ENCODE data around the gene PTPRH.
"Not testable (repeated sequence)": the region's sequence is repeated elsewhere in the genome, so short reads cannot be mapped to it uniquely, and the experiment has no call there.

The PTPRH gene

DNA sequence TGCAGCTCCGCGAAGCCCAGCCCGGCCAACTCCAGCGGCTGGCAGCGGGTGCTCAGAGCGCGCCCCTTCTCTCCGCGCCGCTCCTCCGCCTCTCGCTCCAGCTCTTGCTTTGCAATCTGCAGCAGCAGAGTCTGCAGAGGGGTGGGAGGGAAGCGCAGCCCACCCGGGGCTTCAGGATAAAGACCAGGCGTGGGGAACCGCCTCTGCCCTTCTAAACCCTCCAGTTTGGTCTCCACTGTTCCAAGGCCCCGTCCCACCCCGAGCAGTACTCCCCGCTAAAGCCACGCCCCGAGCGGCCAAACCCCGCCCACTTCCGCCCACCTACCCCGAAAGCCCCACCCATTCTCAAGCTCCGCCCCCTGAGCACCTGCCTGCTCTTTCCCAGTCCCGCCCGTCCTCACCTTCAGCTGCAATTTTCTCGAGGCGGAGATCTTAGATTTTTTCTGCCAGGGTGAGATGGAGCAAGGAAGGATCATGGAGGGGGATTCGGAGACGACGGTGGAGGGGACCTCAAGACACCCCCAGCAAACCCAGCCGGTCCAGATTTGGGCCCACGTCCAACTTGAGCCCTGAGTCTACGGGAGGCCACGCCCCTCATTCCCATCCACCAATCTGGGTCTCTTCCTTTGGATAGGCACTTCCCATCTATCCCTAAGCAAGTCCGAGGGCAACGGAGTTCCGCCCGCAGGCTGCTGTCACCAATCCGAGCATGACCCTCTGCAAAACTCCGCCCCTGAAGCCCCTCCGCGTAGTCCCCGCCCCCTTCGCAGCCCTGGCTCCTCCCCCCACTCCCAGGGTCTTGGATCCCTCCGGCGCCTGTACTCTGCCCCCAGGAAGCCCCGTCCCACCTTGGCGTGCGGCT is 52.9 kb downstream of the PTPRH start:
- DNase-seq = peak; percentile 49

DNA sequence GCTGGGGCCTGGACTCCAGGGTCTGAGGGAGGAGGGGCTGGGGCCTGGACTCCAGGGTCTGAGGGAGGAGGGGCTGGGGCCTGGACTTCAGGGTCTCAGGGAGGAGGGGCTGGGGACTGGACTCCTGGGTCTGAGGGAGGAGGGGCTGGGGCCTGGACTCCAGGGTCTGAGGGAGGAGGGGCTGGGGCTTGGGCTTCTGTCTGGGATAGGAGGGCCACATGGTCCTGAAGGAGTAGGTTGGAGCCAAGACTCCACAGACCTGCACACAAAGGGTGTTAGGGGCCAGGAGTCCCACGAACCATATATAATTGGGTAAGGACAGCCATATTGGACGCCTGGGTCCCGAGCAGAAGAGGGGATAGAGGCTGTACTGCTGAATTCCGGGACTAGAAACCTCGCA is 53.5 kb downstream of the PTPRH start:
- DNase-seq = not testable (repeated sequence)

DNA sequence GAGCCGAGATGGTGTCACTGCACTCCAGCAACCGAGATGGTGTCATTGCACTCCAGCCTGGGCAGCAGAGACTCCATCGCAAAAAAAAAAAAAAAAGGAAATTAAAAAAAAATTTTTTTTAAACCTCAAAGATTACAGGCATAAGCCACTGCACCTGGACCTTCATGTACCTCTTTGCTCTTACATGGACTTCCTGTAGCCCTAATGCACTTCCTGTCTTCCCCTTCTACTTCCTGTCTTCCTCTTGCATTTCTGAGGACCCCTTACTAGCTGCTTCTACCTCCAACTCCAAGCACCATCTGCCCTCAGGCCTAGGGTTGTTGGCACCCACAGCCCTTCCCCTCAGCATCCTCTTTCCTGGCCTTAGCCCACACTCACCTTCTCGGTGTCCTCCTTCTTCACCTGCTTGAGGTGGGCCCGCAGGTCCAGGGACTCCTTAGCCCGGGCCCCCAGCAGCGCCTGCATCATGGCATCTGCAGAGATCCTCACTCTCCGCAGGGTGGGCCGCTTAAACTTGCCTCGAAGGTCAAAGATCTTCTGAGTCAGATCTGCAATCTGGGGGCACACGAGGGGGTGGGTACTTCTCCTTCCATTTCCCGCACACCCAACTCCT is 55.5 kb downstream of the PTPRH start:
- no peak for DNase-seq

DNA sequence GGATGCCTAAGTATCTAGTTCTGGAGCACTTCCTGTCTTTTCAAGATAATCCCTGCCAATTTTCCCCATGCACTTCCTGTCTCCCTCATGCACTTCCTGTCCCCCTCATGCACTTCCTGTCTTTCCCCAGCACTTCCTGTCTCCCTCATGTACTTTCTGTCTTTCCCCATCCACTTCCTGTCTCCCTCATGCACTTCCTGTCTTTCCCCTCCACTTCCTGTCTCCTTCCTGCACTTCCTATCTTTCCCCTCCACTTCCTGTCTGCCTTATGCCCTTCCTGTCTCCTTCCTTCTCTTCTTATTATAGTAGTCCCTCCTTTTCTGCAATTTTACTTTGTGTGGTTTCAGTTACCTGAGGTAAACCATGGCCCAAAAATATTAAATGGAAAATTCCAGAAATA is 57.3 kb downstream of the PTPRH start:
- no peak for DNase-seq

DNA sequence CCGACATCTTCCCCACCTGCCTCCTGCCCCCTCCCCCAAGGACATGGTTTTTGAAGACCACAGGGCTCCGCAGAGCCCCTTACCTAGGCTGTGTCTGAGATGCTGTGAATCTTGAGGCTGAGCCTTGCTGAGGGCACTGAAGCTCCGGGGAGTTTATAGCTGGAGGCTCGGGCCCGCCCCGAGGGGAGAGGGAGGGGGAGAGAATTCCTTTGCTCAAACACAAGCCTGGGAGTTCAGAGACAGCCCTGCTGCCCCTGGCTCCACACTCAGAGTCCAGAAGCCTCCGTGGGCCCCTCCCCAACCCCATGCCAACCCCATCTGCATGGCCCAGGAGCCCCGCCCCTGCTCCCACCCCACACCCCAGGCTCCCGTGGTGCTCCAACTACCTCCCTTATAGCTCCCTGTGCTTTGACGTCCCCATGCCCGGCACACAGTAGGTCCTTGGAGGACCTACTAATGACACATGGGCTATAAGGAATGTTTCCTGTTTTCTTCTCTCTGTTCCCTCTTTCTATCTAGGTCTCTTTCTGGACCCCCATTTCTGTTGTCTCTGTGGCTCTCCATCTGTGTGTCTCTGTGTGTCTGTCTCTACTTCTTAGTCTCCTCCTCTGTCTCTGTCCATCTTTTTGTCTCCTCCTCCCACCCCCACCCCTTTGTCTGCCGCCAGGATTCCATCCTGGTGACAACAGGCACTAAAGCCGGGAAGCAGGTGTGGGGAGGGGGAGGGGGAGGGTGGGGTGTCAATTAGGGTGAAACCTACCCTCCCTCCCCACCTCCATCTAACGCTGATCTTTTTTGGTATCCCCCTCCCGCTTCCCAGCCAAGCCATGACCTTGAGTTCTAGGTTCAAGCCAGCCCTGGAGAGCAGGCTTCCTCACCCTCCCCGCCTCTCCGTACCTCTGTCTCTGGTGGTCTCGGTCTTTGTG is 60.0 kb downstream of the PTPRH start, which contains the start of gene TNNT1:
Gene TNNT1, minus strand, starts transcription at position 129 of the 926 bp plus-strand sequence. CDS start 2,049 bp downstream, outside the sequence.
- no peak for DNase-seq

DNA sequence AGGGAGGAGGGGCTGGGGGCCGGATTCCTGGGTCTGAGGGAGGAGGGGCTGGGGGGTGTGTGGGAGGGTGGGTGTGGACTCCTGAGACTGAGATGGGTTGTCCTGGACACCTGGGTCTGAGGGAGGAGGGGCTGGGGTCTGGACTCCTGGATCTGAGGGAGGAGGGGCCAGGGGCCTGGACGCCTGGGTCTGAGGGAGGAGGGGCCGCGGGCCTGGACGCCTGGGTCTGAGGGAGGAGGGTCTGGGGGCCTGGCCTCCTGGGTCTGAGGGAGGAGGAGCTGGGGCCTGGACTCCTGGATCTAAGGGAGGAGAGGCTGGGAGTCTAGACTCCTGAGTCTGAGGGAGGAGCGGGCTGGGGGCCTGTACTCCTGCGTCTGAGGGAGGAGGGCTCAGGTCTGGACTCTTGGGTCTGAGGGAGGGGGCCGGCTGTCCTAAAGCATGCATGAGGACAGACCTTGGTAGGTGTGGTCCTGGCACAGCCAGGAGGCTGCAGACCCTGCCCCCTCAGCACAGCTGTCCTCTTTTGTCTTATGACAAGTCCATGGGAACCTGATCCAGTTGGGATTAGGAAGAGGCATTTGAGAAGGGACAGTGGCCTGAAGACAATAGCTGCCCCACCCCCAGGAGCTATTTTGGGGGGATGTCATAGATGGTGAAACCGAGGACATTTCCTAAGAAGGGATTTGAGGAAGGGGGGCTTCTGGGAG is 61.6 kb downstream of the PTPRH start:
- no peak for DNase-seq

DNA sequence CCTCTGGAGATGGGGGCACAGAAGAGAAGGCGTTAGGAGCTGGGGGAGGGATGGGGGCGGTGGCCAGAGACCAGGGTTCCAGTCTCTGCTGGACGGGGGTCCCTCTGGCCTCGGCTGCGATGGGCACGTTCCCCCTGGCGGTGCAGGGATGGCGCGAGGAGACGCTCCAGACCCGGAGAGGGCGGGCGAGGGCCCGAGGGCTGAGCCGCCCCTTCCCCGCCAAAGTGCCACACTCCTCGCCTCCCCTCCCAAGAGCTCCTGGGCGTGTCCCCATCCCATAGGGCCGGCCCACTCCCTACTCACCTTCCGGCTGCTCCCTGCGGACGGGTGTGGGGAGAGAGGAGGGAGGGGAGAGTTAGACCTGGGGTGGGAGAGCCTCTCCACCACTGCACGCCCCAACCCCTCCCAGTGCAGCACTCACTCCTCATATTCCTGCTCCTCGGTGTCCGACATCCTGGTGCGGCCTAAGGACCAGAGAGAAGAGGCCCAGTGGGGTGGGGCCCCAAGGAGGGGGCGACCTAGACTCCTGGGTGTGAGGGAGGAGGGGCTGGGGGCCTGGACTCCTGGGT is 62.5 kb downstream of the PTPRH start:
- no peak for DNase-seq

DNA sequence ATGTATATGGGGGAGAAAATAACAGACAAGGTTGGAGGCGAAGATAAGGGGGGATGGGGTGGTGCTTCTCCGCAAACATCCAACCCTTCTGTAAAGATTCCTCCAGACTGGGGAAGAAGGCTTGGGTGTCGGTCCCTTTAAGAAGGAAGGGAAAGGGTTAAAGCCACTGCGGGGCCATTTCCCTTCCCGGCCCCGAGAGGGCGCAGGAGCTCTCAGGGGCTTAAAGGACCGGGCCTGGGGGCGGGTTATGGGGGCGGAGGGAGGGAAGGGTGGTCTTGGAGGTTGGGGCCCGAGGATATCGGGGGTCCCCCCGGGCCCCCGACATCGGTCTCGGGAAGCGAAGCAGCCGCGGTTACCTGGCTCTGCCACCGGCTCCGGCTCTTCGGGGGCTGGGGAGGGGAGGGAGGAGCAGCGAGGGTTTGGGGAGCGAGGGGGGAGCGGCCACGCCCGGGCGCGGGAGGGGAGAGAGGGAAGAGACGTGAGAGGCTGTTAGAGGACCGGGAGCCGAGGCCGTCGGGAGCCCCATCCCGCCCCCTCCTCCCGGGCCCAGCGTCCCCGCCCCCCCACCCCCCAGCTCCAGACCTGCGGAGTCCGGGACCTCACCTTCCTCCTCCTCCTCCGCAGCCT is 63.1 kb downstream of the PTPRH start:
- peak; percentile 37 for DNase-seq

DNA sequence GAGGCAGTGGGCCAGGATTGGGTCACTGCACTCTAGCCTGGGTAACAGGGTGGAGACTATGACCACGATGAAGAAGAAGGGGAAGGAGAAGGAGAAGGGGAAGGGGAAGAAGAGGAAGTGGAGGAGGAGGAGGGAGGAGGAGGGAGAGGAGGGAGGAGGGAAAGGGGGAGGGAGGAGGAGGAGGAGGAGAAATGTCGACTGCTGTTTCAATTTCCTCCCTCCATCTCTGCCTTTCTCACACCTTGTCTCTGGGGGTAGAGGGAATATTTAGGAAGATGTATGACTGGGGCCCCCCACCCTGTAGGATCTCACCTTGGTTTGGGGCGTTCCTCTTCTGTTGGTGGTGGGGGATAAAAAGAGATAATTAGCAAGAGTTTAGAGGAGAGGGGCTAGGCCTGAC is 64.1 kb downstream of the PTPRH start:
- DNase-seq = no peak

DNA sequence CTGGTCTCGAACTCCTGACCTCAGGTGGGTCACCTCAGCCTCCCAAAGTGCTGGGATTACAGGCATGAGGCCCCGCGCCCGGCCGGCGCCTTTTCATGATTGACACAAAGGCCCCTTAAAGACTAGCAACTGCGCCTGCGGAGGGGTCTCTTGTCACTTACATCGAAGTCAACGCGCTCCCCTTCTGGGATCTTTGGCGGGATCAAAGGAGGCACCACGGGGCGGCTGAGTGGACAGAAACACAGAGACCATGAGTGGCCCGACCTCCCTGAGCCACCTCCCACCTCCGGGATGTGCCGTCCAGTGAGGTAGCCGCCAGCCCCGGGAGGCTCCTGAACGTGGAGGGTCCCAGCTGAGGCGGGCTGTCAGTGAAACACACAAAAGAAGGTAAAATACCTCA is 67.6 kb downstream of the PTPRH start:
- DNase-seq = no peak

DNA sequence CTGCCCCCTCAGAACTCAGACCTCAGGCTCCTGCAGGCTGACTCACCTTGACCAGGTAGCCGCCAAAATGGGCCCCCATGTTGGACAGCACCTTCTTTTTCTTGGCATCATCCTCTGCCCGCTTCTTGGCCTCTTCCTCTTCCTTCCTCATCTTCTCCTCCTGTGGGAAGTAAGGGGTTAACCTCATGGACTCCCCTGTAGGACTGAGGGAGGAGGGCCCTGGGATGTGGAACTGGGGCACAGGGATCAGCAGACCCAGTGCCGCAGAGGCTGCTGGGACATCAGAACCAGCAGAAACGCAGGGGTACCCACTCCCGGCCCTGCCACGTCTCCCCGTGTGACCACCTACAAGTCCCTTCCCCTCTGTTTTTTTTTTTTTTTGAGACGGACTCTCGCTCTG is 71.4 kb downstream of the PTPRH start:
- no peak for DNase-seq

DNA sequence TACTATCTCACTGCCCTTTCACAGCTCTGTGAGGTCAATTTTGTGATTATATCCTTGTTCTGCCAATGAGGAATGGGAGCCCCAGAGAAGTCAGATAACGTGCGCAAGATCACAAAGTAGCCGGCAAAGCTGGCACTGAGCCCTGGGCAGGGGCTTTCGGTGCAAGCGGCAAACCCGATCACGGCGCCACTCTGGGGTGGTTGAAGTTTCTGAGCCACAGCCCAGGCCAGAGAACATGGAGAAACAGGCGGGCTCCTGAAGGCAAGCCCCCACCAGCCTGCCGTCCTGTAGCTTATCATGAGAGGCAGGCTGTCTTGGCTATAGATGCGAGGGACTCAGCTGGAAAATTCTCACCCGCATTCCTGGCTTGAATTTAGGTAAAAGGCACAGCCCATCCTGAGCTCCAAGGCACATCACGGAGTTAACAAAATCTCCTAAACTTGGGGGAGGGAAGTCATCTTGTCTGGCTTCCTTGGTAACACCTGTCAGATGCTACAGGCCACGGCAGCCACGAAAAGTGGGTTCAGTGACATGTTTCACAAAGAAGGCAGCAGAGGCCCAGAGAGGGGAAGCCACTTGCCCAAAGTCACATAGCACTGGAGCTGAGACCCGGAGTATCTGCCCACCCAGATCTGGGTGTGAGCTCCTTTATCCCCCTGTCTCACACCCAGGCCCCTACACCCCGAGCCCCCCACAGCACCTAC is 72.8 kb downstream of the PTPRH start:
- DNase-seq = no peak

DNA sequence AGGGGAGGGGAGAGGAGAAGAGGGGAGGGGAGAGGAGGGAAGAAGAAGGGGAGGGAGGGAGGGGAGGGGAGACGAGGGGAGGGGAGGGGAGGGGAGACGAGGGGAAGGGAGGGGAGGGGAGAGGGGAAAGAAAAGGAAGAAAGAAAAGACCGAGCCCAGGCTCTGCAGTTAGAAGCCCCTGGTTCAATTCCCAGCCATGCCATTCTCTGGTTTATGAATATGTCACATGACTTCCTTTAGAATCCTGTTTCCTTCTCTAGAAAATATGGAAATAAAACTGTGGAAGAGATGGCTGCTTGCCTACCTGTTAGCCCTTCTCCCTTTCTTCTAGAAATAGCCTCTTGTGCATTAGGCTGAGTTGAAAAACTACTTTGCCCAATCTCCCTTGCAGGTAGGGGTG is 74.6 kb downstream of the PTPRH start:
- no peak for DNase-seq

DNA sequence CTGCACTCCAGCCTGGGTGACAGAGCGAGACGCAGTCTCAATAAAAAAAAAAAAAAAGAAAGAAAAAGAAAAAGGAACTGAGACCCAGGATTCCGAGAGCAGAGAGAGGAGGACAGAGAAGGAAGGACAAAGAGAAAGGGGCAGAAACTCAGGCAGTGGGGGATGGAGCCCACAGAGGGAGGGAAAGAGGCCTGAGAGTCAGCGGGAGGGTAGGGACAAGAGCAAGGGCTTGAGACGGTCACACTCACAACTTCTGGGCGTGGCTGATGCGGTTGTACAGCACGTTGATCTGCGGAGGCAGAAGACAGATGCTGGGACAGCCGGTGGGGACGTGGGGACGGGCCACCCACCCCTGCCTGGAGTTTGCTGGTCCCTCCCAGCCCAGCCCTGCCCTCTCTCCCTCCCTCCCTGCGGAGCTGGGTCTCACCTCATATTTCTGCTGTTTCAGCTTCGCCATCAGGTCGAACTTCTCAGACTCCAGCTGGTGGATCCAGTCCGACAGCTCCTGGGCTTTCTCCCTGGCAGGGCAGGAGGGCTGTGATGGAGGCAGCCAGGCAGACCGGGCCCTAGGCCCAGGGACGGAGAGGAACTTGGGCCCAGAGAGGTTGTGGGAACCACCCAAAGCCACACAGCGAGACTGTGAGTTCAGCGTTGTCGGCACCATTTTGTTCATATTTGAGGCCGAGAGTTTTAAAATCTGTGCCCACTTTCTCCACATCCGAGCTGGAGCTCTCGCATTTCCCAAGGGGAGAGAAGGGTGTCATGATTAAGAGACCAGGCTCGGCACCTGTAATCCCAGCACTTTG is 75.5 kb downstream of the PTPRH start:
- DNase-seq = no peak

DNA sequence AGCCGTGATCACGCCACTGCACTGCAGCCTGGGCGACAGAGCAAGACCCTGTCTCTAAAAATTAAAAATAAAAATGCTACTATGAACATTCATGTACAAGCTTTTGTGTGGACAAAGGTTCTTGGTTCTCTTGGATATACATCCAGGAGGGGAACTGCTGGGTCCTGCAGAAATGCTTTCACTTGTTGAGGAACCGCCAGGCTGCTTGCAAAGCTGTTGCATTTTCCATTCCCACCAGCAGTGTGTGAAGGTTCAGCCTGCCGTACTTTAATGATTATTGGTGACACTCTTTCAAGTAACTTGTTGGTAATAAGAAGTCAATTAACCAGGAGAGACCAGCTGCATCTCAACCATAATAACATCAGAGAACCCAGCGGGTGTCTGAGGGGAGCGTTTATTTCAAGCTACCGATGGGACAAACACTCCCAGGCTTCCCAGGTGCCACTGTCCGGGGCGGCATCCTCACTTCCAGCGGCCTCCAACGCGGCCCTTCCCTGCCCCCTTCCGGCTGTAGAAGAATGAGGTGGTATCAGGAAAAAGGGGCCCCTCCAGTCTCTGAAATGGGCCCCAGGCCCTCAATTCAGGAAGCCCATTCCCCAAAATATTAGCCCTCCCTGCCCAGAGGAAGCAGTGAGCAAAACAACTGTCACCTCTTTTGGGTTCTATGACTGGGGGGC is 76.7 kb downstream of the PTPRH start:
- DNase-seq = no peak

DNA sequence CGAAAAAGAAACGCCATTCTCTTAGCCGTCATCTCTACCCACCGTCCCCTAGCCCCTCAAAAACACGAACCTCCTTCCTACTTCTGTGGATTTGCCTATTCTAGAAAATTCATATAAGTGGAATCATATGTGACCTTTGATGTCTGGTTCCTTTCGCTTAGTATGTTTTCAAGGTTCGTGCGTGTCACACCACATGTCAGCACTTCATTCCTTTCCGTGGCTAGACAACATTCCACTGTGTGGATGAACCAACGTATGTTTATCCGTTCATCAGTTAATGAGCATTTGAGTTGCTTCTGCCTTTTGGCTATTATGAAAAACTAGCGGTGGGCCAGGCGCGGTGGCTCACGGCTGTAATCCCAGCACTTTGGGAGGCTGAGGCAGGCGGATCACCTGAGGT is 77.9 kb downstream of the PTPRH start:
- no peak for DNase-seq
